ENCODE results near the gene HSPB2. TPM values are rescaled to one million over a fixed set of nuclear protein-coding genes. Genes with fewer than 3 reads are reported as not detected.
"Not testable (repeated sequence)": the region's sequence is repeated elsewhere in the genome, so short reads cannot be mapped to it uniquely, and the experiment has no call there.

HSPB2 gene
- polyA plus RNA-seq, 1 experiment: 0.41 TPM

GRCh38 chr11:111882202-111882601, 30.3 kb upstream of the HSPB2 start:
- Histone ChIP-seq H3K27ac (ENCODE audit: low read depth, low read length) (no peak overlapping the region), H3K4me3 (ENCODE audit: low read depth, low read length) (no peak overlapping the region), H3K27me3 (ENCODE audit: control insufficient read depth, insufficient read depth, low read length) (no peaks in the 10 kb centered on the region), H3K9me3 (ENCODE audit: control insufficient read depth, insufficient read depth, low read length) (no peaks in the 10 kb centered on the region)
- no peak for DNase-seq (ENCODE audit: low read depth, low spot score)
- no peak for TF ChIP-seq CTCF (IDR thresholded peaks at IDR 0.05; ENCODE audit: low read depth, low read length)
- ChIA-PET CTCF (interaction anchor here (0.5 to 1.4 kb wide), 3 partner anchors 50 to 115 kb away, joined by 3 to 5 read pairs (median 4); no protein-coding TSS in a partner anchor), POLR2A (no interaction called here)

- H3K9me3 ChIP-seq (ENCODE audit: control insufficient read depth, insufficient read depth, low read length); H3K27me3 ChIP-seq (ENCODE audit: control insufficient read depth, insufficient read depth, low read length); POLR2A ChIA-PET; H3K27ac ChIP-seq (ENCODE audit: low read depth, low read length); H3K4me3 ChIP-seq (ENCODE audit: low read depth, low read length); DNase-seq (ENCODE audit: low read depth, low spot score): not testable (repeated sequence)
- CTCF ChIA-PET: interaction anchor here (0.6 kb wide), 1 partner anchor 123 kb away, joined by 3 read pairs; no protein-coding TSS in a partner anchor
Measured at GRCh38 chr11:111885053-111885452, 27.5 kb upstream of the HSPB2 start.

- ChIA-PET POLR2A (no interaction called here), CTCF (no interaction called here)
- H3K27me3 ChIP-seq (ENCODE audit: control insufficient read depth, insufficient read depth, low read length): no peaks in the 10 kb centered on the region
- DNase-seq (ENCODE audit: low read depth, low spot score): no peak
- no peak overlapping the region for H3K27ac ChIP-seq (ENCODE audit: low read depth, low read length)
- no peaks in the 10 kb centered on the region for H3K9me3 ChIP-seq (ENCODE audit: control insufficient read depth, insufficient read depth, low read length)
- H3K4me3 ChIP-seq (ENCODE audit: low read depth, low read length): no peak overlapping the region
- TF ChIP-seq CTCF (IDR thresholded peaks at IDR 0.05; ENCODE audit: low read depth, low read length): no peak
Measured at GRCh38 chr11:111886032-111886431, 26.5 kb upstream of the HSPB2 start.

GRCh38 chr11:111886844-111887243, 25.7 kb upstream of the HSPB2 start:
- POLR2A ChIA-PET: no interaction called here
- H3K27me3 ChIP-seq (ENCODE audit: control insufficient read depth, insufficient read depth, low read length): no peaks in the 10 kb centered on the region
- H3K9me3 ChIP-seq (ENCODE audit: control insufficient read depth, insufficient read depth, low read length): no peaks in the 10 kb centered on the region
- DNase-seq (ENCODE audit: low read depth, low spot score): no peak
- CTCF ChIA-PET: interaction anchor here (1.3 kb wide), 1 partner anchor 45 kb away, joined by 5 read pairs; no protein-coding TSS in a partner anchor
- TF ChIP-seq CTCF (IDR thresholded peaks at IDR 0.05; ENCODE audit: low read depth, low read length): no peak
- H3K27ac ChIP-seq (ENCODE audit: low read depth, low read length): no peak overlapping the region
- H3K4me3 ChIP-seq (ENCODE audit: low read depth, low read length): no peak overlapping the region

- DNase-seq (ENCODE audit: low read depth, low spot score): no peak
- Histone ChIP-seq H3K27ac (ENCODE audit: low read depth, low read length) (no peak overlapping the region), H3K27me3 (ENCODE audit: control insufficient read depth, insufficient read depth, low read length) (no peaks in the 10 kb centered on the region), H3K9me3 (ENCODE audit: control insufficient read depth, insufficient read depth, low read length) (no peaks in the 10 kb centered on the region), H3K4me3 (ENCODE audit: low read depth, low read length) (no peak overlapping the region)
- no peak for TF ChIP-seq CTCF (IDR thresholded peaks at IDR 0.05; ENCODE audit: low read depth, low read length)
- POLR2A ChIA-PET: no interaction called here
- CTCF ChIA-PET: interaction anchor here (0.5 kb wide), 1 partner anchor 889 kb away, joined by 7 read pairs; no protein-coding TSS in a partner anchor
Measured at GRCh38 chr11:111905411-111905810, 7.1 kb upstream of the HSPB2 start.
